Stimulated activated CD8-positive, alpha-beta memory T cell treated with anti-CD3 and anti-CD28 coated beads, Interleukin-7, amount 100 ng/mL, for 24 hours (primary cell): Measurements from ENCODE around the gene HOXD13.

Experiments used
- DNase-seq: peaks from one replicate; pipeline ENCODE4 v3.0.0-alpha.2; 2020; ENCODE audit warnings: low read depth

The HOXD13 gene

GRCh38 chr2:176081376-176081836, 11.1 kb upstream of the HOXD13 start:
- no peak for DNase-seq

- DNase-seq: no peak
These were observed 10.5 kb upstream of the HOXD13 start for GRCh38 chr2:176081837-176082524.

- DNase-seq: no peak
These were observed 10.0 kb upstream of the HOXD13 start for GRCh38 chr2:176082525-176082823.

GRCh38 chr2:176082824-176083751, 9.4 kb upstream of the HOXD13 start:
- DNase-seq: no peak

DNA sequence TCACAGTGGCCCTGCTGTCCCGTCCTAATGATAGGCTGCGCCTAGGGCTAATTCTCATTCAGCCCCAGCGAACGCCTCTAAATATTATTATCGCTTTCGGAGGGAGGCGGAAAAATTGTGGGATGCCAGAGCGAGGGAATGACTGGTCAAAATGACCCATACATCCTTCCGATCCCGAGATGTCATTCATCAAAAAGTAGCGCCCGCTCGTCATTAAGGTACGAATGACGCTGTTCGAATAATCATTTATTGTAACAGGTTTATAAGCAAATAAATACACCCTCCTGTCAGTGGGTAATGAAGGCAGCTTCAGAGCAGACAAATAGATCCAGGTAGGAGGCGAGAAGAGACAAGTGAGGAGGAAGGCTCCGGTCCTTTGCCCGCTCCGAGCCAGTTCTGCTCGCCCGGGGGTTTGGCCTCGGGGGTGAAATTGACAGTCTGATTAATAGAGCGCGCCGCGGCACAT, 8.7 kb upstream of the HOXD13 start, which contains the start of gene EVX2:
Gene EVX2 (minus strand): TSS at position 167 of the 466 bp plus-strand sequence. CDS start 186 bp downstream, outside the sequence.
- no peak for DNase-seq

DNA sequence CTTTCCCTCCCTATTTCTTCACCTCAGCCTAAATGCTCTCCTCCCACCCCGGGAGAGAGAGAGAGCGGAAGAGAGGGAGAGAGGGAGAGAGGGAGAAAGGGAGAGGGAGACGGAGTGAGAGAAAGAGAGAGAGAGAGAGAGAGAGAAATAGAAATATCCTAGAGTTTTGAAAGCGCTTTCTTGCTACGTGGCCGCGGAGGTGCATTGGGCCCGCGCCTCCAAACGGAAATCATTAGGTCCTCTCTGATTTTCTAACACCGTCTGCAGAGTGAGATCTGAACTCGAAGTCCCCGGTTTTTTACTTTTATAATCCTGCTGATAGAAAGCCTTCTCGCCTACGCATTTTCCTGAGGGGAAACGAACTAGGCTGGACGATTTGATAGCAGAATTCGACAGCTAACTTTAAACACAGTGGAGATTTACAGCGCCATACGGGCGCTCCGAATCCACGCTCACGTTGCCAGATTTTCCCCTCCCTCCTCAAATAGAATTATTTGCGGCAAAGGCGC, 7.9 kb upstream of the HOXD13 start:
- no peak for DNase-seq

- no peak for DNase-seq
These were observed 7.3 kb upstream of the HOXD13 start for GRCh38 chr2:176085120-176085788.

GRCh38 chr2:176085861-176086771, 6.4 kb upstream of the HOXD13 start:
- DNase-seq: no peak

DNA sequence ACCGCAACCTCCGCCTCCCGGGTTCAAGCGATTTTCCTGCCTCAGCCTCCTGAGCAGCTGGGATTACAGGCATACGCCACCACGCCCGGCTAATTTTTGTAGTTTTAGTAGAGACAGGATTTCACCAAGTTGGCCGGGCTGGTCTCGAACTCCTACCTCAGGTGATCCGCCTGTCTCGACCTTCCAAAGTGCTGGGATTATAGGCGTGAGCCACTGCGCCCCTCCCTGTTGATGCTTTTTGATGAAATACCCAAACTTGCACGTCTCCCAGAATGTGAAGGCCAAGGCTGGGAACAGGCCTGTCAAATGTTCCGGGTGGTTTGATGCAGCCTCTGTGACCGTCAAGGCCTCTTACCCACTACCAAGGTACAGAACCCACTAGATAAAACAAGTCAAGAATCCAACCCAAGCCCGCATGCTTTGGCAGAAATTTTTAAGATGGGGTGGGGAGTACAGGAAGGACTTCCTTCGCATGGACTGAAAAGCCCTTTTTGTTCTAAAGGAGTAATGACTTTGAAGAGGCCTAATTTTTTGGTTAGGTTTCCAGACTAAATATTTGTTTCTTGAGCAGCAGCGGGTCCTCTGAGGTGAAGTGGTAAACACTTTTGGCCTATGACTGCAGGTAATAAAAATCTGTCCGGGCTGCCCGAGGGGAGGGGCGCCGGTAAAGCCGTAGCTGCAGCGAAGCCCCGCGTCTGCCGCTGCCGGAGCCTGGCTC, 5.0 kb upstream of the HOXD13 start:
- no peak for DNase-seq

- no peak for DNase-seq
These were observed 4.2 kb upstream of the HOXD13 start for GRCh38 chr2:176088048-176088936.

DNA sequence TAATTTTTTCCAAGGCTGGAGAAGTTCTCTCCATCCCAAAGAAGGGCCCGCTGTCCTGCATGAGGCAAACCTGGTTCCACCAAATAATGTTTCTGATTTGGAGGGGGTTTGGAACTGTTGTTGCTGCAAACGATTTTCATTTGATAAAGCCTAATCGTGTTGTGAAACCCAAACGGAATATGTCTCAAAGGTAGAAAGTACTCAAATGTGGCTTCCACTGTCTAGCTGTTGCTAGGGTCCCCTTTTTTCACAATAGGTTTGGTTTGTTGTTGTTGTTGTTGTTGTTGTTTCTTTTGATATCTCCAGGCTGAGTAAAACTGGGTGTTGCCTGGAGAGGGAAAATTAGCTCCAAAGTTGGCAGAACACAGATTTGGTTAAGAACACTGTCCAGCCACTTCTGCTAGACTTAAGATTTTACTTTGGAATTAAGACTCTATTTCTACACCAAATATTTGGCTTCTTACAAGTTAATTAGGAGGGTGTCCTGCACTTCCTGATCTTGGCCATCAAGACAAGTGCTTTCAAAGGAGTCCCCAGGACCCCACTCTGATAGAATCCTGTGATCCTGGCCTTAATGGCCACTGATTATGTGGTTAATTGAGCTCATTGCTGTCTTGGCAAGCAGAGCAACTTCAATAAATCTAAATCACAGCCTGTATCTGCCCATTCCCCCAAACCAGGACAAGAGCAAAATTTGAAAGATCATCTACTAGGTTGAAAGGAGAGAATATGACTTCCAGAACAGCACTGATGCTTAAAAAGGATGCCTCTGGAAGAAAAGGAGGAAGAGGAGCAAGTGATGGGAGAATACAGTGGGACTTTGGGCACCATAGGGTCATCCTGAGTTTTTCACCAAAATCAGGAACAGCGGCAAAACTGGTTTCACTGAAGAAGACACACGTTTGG, 3.3 kb upstream of the HOXD13 start:
- DNase-seq: no peak

DNA sequence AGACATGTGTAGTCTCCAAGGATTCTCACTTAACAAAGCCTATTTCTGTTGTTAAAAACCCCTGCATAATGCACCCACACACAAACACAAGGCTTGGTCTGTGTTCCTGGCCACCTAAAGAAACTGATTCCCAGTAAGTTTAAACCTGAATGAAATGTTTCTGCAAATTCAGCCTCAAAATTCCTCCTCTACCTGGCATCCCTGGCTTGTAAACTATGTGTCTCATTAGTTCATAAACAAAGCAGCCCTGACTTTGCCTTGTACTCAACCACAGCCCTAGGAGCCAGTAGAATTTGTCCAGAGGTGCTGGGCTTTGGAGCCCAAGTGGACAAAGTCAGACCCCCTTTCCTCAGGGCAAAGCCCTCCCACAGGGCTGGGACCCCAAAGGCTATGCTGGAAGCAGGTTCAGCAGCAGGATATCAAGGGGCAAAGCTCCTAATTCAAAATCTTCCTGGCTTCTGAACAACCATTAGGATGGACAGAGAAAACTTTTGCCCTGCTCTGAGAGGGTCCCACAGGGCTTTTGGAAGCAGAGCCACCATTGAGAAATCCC, 2.6 kb upstream of the HOXD13 start:
- DNase-seq: no peak

DNA sequence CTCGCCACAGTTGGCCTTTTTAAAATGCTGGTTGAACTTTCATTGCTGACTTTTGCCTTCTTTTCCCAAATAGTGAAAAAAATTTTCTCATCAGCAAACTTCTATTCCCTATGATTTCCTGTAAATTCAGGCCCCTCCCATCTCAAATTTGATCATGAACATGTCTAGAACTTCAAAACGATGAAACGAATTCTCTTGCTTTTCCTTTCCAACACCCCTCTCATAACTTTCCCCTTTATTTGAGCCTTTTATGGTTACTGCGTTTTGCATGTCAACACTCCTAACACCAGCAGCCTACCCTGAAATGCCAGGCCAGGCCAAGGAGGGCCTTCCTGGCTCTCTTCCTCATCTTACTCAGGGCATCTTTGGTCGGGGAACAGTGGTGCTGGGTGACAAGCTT, 1.7 kb upstream of the HOXD13 start:
- no peak for DNase-seq

DNA sequence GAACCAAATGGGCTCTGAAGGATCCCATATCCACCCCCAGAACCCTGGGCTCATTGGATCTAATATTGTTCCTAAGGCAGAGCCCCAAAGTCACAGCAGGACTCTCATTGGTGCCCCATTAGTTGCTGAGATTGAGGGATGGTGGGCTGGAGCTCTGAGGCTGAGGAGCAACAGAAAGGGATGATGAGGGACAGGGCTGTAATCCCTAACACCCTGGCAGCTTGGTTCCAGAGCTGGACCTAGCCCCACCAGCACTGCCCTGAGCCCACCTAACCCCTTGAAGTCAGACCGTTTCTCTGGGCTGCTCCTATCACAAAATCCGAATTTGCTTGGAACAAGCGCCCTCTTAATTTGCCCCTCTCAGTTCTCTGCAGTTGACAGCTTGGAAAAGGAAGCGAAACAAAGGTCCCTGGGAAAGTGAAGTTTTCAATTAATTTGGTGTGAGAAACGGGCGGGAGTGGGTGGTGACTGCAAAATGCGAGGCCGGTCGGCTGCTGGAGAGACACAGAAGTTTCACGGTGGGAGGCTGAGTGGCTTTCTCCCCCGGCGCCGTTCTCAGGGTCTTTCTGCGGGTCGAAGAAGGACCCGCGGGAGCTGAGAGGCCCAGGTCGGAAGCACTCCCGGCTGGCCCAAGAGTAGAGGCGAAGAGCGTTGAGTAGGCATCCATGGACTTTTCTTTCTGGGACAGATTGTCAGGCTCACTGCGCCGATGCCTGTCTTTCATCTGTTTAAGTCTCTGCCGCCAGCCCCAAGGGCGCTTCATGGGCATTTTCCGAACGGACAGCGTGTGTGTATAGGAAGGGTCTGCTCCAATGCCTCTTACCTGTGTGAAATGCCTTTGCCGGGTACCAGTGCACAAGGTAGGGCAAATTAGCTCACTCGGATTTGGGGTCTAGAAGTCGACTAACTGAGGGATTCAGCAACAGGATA, 927 bp upstream of the HOXD13 start:
- DNase-seq: no peak

- no peak for DNase-seq
These were observed 800 bp downstream of the HOXD13 start for GRCh38 chr2:176093145-176093897.

DNA sequence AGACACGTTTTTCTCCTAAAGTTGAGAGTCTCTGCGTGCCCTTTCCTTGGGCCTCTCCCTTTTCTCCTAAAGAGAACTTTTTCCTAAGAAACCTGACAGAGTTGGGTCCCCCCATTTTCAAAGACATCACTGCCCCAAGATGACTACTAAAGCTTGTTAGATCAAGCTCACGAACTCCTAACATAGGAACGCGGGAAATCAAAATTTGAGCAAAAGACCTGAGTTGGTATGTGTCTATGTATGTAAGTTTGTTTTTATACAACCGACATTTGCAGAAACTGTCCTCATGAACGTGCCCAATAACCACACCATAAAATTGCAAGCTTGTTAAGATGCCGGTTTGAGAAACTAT, 1.4 kb downstream of the HOXD13 start:
- DNase-seq: no peak
